Mesothelial cell of epicardium (in vitro differentiated cells): ENCODE results near the gene HMGCS1. TPM values are rescaled to one million over a fixed set of nuclear protein-coding genes. Genes with fewer than 3 reads are reported as not detected.

Experiments
- DNase-seq, 2 experiments: peaks; one replicate each; pipeline ENCODE4 v3.0.0; 2021; ENCODE audit warnings: low spot score in 2 of 2; ENCODE audit not compliant: unreplicated experiment in 2 of 2
- H3K27ac Mint-ChIP-seq: 2 replicates; pipeline ENCODE4 v1.8.0; 2021; ENCODE audit warnings: mixed read lengths
- H3K27me3 Mint-ChIP-seq: 2 replicates; pipeline ENCODE4 v1.8.0; 2021; ENCODE audit warnings: low read depth, mixed read lengths
- H3K36me3 Mint-ChIP-seq: 2 replicates; pipeline ENCODE4 v1.8.0; 2021; ENCODE audit warnings: mixed read lengths
- H3K4me1 Mint-ChIP-seq: 2 replicates; pipeline ENCODE4 v1.8.0; 2021; ENCODE audit warnings: mixed read lengths
- H3K4me3 Mint-ChIP-seq: 2 replicates; pipeline ENCODE4 v1.8.0; 2021; ENCODE audit warnings: mild to moderate bottlenecking, moderate library complexity, mixed read lengths
- H3K9me3 Mint-ChIP-seq: 2 replicates; pipeline ENCODE4 v1.8.0; 2021; ENCODE audit warnings: mixed read lengths
- CTCF ChIP-seq: fragments of 200-600 bp; sonication (generic); IDR thresholded peaks from one replicate; pipeline ENCODE4 v1.5.0; 2021; ENCODE audit warnings: antibody characterized with exemption; ENCODE audit not compliant: unreplicated experiment
- total RNA-seq: library from RNA; stranded (reverse); gene quantifications from 3 replicates; pipeline ENCODE4 v1.2.1, GENCODE V29; 2021

Gene HMGCS1
- total RNA-seq, 1 donor from 2014 or later, result 129 TPM

- Mint-ChIP-seq H3K27me3 (no peaks in the 10 kb centered on the region), H3K27ac (no peak overlapping the region), H3K4me3 (no peak overlapping the region), H3K36me3 (peaks cover 4% of the 10 kb centered on the region), H3K4me1 (peaks cover 69% of the 10 kb centered on the region), H3K9me3 (no peaks in the 10 kb centered on the region)
- TF ChIP-seq CTCF, result no peak
- DNase-seq, result no peak
Measured at GRCh38 chr5:43304525-43304924, 8.7 kb downstream of the HMGCS1 start.

- DNase-seq, result no peak
- H3K4me1 Mint-ChIP-seq, result peaks cover 60% of the 10 kb centered on the region
- no peaks in the 10 kb centered on the region for H3K9me3 Mint-ChIP-seq
- TF ChIP-seq CTCF, result no peak
- H3K36me3 Mint-ChIP-seq, result peaks cover 10% of the 10 kb centered on the region
- peak overlapping the region; percentile 54 for H3K27ac Mint-ChIP-seq
- H3K4me3 Mint-ChIP-seq, result no peak overlapping the region
- H3K27me3 Mint-ChIP-seq, result no peaks in the 10 kb centered on the region
Measured at GRCh38 chr5:43303242-43303641, 10.0 kb downstream of the HMGCS1 start.

GRCh38 chr5:43302481-43302880 is 10.7 kb downstream of the HMGCS1 start:
- peaks cover 53% of the 10 kb centered on the region for H3K4me1 Mint-ChIP-seq
- peak overlapping the region; percentile 71 for H3K27ac Mint-ChIP-seq
- H3K9me3 Mint-ChIP-seq, result no peaks in the 10 kb centered on the region
- no peak overlapping the region for H3K4me3 Mint-ChIP-seq
- no peak for DNase-seq
- peaks cover 15% of the 10 kb centered on the region for H3K36me3 Mint-ChIP-seq
- TF ChIP-seq CTCF, result no peak
- H3K27me3 Mint-ChIP-seq, result no peaks in the 10 kb centered on the region

GRCh38 chr5:43301653-43302091 is 11.5 kb downstream of the HMGCS1 start:
- Mint-ChIP-seq H3K27ac (peak overlapping the region; percentile 71), H3K9me3 (no peaks in the 10 kb centered on the region), H3K36me3 (peaks cover 23% of the 10 kb centered on the region), H3K4me3 (no peak overlapping the region), H3K27me3 (no peaks in the 10 kb centered on the region), H3K4me1 (peaks cover 50% of the 10 kb centered on the region)
- TF ChIP-seq CTCF, result no peak
- DNase-seq, result no peak

- H3K36me3 Mint-ChIP-seq, result peaks cover 28% of the 10 kb centered on the region
- H3K27me3 Mint-ChIP-seq, result no peaks in the 10 kb centered on the region
- peaks cover 55% of the 10 kb centered on the region for H3K4me1 Mint-ChIP-seq
- no peak overlapping the region for H3K4me3 Mint-ChIP-seq
- H3K27ac Mint-ChIP-seq, result no peak overlapping the region
- no peaks in the 10 kb centered on the region for H3K9me3 Mint-ChIP-seq
- TF ChIP-seq CTCF, result no peak
- DNase-seq, result no peak
Measured at GRCh38 chr5:43300112-43300511, 13.1 kb downstream of the HMGCS1 start.

- H3K4me1 Mint-ChIP-seq, result peaks cover 54% of the 10 kb centered on the region
- no peak overlapping the region for H3K4me3 Mint-ChIP-seq
- no peaks in the 10 kb centered on the region for H3K9me3 Mint-ChIP-seq
- peak overlapping the region; percentile 36 for H3K27ac Mint-ChIP-seq
- DNase-seq, result no peak
- H3K36me3 Mint-ChIP-seq, result peaks cover 37% of the 10 kb centered on the region
- no peaks in the 10 kb centered on the region for H3K27me3 Mint-ChIP-seq
- no peak for TF ChIP-seq CTCF
Measured at GRCh38 chr5:43298443-43298842, 14.8 kb downstream of the HMGCS1 start.
